ENCODE data around the gene DEAF1.

Gene DEAF1

DNA sequence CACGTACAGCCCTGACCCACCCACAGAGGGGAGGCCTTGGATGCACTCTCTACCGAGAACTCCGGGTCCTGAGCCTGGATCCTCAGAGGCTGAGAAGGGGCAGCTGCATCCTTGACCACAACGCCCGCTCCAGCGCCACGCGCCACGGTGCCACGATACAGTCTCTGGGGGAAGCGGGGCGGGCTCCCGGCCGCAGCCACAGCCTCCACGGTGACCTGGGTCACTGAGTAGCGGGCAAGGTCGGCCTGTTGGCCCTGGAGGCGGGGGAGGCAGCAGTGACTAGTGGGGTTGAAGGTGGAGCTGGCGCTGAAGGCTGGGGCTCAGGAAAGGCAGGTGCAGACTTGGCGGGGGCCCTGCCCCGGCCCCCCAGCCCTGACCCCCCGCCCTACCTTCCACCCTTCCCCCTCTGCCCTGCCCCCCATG lies 75.4 kb downstream of the DEAF1 start:
- FAIRE-seq (no peak), DNase-seq (ENCODE audit: insufficient read length, low spot score) (no peak)
- TF ChIP-seq POLR2A (IDR thresholded peaks at IDR 0.05; ENCODE audit: low read depth, low read length), result no peak

DNA sequence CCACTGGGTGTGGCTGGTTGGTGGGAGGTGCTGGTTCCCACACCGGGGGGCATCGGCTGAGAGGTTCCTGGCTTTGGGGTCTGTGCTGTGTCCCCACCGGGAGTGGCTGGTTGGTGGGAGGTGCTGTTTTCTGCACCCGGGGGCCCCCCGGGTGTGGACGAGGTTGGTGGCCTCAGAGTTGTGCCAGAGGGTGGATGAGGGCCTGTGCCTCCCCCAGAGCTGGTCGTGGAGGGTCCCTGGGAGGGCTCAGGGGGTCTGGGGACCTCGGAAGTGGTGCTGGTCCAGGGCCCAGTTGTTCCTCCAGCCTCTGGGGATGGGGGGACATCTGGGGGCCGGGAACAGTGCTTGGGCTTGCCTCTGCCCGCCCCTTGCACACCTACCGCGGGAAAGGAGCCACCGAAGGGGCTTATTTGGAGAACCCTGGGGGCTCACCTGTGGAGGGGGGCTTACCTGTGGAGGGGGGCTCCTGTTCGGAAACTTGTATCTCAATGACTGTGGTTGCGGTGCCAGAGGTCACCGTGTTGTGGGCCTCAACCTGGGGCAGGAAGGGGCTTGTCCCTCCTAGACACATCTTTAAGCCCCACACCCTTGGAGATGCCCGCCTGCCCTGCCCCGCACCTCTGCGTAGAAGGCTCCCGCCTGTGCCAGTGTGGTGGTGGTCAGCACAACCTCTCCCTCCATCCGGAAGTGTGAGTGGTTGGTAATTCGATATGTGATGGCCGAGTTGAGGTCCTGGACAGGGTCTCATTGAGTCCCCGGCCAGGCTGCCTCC lies 76.0 kb downstream of the DEAF1 start:
- no peak for DNase-seq (ENCODE audit: insufficient read length, low spot score)
- no peak for TF ChIP-seq POLR2A (IDR thresholded peaks at IDR 0.05; ENCODE audit: low read depth, low read length)
- FAIRE-seq, result no peak

DNA sequence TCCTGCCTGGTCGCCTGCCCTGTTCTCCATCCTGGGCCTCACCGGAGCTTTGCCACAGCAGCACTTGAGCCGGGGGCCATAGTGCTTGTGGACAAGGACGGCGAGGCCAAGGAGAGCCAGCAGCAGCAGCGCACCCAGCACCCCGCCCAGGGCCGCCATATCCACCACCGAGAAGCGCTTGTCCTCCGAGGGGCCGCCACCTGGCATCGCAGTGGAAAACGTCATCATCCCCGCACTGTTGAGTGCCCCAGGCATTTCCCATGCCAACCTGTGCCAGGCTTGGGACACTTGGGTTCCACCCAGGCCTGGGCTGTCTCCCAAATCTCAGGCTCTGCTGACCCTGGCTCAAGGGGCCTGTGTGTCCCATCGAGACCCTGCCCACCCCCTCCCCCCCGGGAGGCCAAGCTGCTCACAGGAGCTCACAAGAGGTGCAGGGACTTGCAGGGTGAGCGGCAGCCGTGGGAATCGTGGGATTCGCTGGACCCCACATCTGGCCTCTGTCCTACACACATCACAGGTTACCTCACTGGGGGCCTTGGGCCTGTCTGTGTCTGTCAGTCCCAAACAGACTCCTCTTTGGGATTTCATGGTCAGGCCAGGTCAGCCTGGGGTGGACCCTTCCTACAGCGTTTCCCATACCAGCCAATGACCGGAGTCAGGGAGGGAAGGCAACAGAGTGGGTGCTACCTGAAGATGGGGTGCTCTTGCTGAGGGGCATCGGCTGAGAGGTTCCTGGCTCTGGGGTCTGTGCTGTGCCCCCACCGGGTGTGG lies 76.9 kb downstream of the DEAF1 start:
- FAIRE-seq (no peak), DNase-seq (ENCODE audit: insufficient read length, low spot score) (no peak)
- no peak for TF ChIP-seq POLR2A (IDR thresholded peaks at IDR 0.05; ENCODE audit: low read depth, low read length)

DNA sequence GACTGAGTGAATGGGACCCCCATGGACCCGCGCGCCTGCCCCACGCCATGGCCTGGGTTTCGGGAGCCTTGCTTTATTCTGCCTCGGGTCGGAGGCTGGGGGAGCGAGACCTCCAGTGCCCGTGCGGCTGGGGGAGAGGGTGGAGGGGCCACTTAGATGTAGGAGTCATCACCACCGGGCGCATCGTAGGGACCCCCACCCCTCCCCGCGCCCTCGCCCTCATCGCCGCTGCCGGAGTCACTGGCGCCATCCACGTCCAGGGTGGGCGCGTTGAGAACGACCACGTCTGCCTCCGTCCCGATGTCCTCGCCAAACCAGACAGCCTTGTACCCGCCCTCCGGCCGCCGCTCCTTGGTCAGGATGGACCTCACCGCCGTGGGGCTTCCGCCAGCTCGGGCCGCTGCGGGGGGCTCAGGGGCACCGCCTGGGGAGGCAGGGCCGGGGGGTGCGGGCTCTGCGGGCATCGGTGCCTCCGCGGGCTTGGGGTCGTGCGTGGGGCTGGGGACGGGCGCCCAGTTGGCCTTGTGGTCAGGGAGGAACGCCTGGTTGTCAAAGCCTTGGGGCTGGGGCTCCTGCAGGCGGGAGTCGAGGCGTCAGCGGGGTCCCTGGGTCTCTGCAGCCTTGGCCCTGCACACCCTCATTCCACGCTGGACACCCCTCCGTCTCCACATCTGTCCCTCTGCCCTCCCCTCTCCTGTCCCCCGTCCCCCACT lies 77.7 kb downstream of the DEAF1 start:
- FAIRE-seq (no peak), DNase-seq (ENCODE audit: insufficient read length, low spot score) (no peak)
- TF ChIP-seq POLR2A (IDR thresholded peaks at IDR 0.05; ENCODE audit: low read depth, low read length), result no peak

DNA sequence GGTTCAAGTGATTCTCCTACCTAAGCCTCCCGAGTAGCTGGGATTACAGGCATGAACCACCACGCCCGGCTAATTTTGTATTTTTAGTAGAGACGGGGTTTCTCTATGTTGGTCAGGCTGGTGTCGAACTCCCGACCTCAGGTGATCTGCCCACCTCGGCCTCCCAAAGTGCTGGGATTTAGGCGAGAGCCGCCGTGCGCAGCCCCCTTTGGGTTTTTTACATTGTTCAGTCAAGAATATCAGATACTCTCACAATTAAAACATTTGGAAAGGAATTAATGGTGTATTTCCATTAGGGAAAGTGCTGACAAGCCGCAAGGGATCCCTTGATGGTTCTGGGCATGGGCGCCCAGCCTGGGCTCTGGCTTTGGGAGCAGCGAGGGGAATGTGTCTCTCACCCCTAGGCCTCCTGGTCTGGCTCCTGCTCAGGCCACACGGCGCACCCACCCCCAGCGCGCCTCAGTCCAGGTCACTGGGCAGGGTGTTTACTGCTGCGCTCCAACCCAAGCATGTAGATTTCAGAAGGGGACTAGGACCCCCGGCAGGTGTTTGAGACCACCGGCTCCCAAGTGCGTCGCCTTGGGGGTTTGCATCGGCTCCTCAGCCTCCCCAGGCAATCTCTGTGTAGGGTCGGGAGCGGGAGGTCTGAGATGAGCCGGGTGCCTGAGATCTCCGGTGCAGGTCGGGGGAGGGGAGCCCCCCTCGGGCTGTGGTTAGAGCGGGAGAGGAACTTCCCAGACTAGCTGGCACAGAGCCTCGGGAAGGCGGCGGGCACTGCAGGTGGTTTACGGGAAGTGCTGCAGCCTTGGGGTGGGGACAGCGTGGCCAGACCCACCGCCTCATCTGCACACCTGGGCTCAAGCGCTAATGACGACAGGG lies 78.5 kb downstream of the DEAF1 start:
- no peak for TF ChIP-seq POLR2A (IDR thresholded peaks at IDR 0.05; ENCODE audit: low read depth, low read length)
- FAIRE-seq (no peak), DNase-seq (ENCODE audit: insufficient read length, low spot score) (no peak)

DNA sequence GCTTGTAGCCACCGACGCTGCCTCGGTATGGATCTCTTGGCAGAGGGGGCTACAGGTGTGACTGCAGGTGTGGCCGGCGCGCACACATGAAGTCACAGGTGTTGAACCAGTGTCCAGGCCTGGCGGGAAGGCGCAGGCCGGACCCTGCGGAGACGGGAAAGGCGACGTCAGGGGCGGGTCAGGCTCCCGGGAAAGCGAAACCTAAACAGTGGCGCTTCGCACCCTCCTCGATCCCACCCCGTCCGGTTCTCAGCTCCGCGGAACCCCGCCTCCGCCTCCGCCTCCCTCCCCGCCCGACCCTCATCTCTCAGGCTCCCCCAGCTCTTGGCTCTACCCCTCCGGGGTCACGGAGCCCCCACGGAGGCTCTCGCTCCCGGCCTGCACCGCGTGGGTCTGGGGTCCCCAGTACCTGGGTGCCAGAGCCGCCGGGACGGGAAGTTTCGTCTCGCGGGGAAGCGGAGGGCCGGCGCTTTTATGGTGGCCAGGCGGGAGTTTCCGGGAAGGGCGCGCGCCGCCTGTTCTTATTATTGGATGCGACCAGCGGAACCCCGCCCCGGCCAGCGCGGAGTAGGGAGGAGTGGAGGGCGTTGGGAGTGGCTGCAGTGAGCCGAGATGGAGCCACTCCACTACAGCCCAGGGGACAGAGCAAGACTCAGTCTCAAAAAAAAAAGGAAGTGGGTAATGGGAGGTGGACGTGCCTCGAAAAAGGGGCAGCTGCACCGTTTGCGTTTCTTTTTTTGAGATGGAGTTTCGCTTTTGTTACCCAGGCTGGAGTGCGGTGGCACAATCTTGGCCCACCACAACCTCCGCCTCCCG lies 79.3 kb downstream of the DEAF1 start, which contains the start of gene IRF7:
TSS of gene IRF7 (minus strand) at position 447 of the 816 bp plus-strand sequence. CDS start 586 bp downstream, outside the sequence.
- peak; percentile 49 for TF ChIP-seq POLR2A (IDR thresholded peaks at IDR 0.05; ENCODE audit: low read depth, low read length)
- DNase-seq (ENCODE audit: insufficient read length, low spot score), result peak; percentile 97
- FAIRE-seq, result no peak

DNA sequence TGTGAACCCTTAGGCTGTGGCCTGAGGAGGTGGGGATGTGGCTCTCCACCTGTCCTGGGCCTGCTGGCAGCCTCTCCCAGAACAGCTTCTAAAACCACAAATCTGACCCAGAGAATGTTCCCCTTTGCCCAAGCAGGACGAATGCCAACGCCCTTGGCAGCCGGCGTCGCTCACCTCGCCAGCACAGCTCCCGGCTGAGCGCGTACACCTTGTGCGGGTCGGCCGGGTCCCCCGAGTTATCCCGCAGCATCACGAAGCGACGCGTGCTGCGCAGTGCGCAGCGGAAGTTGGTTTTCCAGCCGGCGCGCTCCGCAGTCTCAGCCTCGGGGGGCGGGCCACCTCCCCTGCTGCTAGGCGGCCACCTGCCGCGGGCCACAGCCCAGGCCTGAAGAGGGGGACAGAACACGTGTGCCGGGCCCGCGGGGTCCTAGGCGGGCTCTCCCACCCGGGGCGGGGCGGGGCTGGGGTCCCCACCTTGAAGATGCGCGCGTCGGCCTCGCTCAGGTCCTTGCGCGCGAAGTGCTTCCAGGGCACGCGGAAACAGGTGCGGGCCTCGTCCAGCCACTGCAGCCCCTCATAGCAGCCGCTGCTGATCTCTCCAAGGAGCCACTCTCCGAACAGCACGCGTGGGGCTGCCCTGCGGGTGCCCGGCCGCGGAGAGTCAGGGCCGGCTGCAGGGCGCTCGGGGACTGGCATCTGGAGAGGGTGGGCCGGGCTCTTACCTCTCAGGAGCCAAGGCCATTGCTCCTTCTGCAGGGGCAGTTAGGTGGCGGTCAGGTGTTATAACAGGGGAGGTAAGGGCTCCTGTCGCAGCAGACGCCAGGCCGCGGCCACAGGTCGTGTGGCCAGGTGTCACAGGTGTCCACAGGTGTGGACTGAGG lies 80.2 kb downstream of the DEAF1 start:
- no peak for DNase-seq (ENCODE audit: insufficient read length, low spot score)
- no peak for TF ChIP-seq POLR2A (IDR thresholded peaks at IDR 0.05; ENCODE audit: low read depth, low read length)
- FAIRE-seq, result no peak

DNA sequence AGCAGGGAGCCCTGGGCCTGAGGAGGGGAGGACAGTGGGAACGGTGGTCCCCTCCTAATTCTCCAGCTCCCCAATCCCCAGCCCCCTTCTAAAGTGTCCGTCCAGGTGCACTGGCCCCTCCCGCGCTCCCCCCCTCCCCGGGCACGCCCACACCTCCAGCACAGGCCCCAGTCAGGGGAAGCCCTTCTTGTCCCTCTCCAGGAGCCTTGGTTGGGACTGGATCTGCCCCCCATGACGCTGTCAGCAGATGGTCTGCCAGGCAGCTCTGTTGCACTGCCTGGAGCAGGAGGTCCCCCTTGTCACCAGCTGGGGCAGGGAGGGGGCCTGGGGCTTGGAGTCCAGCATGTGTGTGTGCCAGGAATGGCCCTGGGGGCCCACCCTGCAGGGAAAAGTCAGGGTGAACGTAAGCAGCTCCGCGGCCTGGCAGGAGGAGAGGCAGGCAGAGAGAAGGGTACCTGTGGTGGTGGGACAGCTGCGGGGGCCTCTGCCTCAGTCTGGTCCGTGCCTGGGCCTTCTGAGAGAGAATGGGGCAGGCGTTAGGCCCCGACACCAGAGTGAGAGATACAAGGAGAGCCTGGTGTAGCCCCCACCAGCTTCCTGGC lies 80.9 kb downstream of the DEAF1 start:
- DNase-seq (ENCODE audit: insufficient read length, low spot score) (no peak), FAIRE-seq (no peak)
- TF ChIP-seq POLR2A (IDR thresholded peaks at IDR 0.05; ENCODE audit: low read depth, low read length), result no peak

DNA sequence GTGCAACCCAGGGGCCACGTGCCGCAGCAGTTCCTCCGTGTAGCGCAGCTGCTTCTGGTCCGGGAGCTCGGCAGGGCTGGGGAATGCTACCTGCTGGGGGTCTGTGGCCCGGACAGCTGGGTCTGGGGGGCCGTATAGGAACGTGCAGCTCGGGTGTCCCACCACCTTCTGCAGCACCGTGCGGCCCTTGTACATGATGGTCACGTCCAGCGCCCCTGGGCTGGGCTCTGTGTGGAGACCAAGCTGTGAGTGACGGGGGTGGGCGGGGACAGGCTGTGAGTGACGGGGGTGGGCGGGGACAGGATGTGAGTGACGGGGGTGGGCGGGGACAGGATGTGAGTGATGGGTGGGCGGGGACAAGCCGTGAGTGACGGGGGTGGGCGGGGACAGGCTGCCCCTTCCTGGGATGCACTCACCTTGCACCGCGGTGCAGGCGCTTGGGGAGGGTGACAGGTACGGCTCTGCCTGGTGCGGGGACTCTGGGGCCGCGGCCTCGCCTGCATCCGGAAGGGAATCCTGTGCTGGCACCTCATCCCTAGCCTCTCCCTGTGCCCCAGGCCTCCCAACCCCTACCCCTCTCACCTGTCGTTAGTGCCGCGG lies 81.6 kb downstream of the DEAF1 start:
- FAIRE-seq, result no peak

DNA sequence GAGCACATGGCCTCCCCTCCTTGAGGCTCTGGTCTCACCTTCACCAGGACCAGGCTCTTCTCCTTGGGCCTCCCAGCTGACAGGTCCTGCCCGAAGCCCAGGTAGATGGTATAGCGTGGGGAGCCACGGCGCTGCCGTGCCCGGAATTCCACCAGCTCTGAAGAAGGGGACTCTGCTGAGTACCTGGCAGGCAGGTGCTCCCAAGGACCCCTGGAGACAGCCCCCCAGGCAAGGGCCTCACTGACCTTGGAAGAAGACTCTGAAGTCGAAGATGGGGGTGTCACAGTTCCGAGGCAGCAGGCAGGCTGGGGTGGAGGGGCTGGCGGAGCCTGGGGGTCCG lies 82.1 kb downstream of the DEAF1 start:
- no peak for FAIRE-seq
- no peak for TF ChIP-seq POLR2A (IDR thresholded peaks at IDR 0.05; ENCODE audit: low read depth, low read length)
- no peak for DNase-seq (ENCODE audit: insufficient read length, low spot score)

More for the DNA sequence above, 81.6 kb downstream of the DEAF1 start:
- no peak for DNase-seq (ENCODE audit: insufficient read length, low spot score)
- no peak for TF ChIP-seq POLR2A (IDR thresholded peaks at IDR 0.05; ENCODE audit: low read depth, low read length)

All from H54 (cell line).